Fibroblast of the aortic adventitia (primary cell): ENCODE results near the gene CHMP3. TPM values are rescaled to one million over a fixed set of nuclear protein-coding genes. Genes with fewer than 3 reads are reported as not detected.

Source experiments
- DNase-seq: peaks from one replicate; pipeline ENCODE4 v3.0.0-alpha.2; 2010; ENCODE audit warnings: low read depth
- H3K4me3 ChIP-seq: 2 replicates; pipeline ENCODE4 v1.5.1; 2011; ENCODE audit warnings: low read depth, mild to moderate bottlenecking, control low read depth, low read length, moderate library complexity
- CTCF ChIP-seq: IDR thresholded peaks from 2 replicates; pipeline ENCODE4 v1.5.1; 2011; ENCODE audit warnings: mild to moderate bottlenecking, low read length, control low read depth, inconsistent platforms; ENCODE audit not compliant: insufficient read depth
- total RNA-seq: library from RNA; depleted of rRNA; stranded (reverse); fragments of >200 nt; gene quantifications from 2 replicates; pipeline ENCODE4 v1.2.3, GENCODE V29; 2012; ENCODE audit warnings: low replicate concordance

The CHMP3 gene
- 87.5 and 202 TPM in 2 replicates for total RNA-seq

GRCh38 chr2:86562922-86563649, at the start of gene CHMP3:
Gene CHMP3 (minus strand): TSS chr2:86563443. CDS start chr2:86563348, 95 bp downstream.
- peak; percentile 98 for DNase-seq
- no peak for TF ChIP-seq CTCF

GRCh38 chr2:86610871-86611270, 47.6 kb upstream of the CHMP3 start:
- no peak for TF ChIP-seq CTCF
- H3K4me3 ChIP-seq: no peak overlapping the region
- DNase-seq: no peak

More at GRCh38 chr2:86562922-86563649, at the start of gene CHMP3:
- peak within 1 kb of the TSS; percentile 95 for H3K4me3 ChIP-seq

GRCh38 chr2:86608832-86609410, 45.7 kb upstream of the CHMP3 start:
- DNase-seq: no peak
- TF ChIP-seq CTCF: no peak
- no peak overlapping the region for H3K4me3 ChIP-seq

- TF ChIP-seq CTCF: no peak
- H3K4me3 ChIP-seq: no peak overlapping the region
- no peak for DNase-seq
Observed at GRCh38 chr2:86603905-86604304, 40.7 kb upstream of the CHMP3 start.

GRCh38 chr2:86598966-86599365, 35.7 kb upstream of the CHMP3 start:
- no peak for TF ChIP-seq CTCF
- H3K4me3 ChIP-seq: no peak overlapping the region
- no peak for DNase-seq

- DNase-seq: peak; percentile 18
- TF ChIP-seq CTCF: no peak
- H3K4me3 ChIP-seq: no peak overlapping the region
Observed at GRCh38 chr2:86596118-86596517, 32.9 kb upstream of the CHMP3 start.
